TTC549 (cell line): ENCODE data around the gene HRH4.

Experiments
- FAIRE-seq: peaks from 2 replicates; lab custom pipeline; 2012; peaks lifted over from hg19 to GRCh38; lab: Jason Lieb, UNC

HRH4 gene

DNA sequence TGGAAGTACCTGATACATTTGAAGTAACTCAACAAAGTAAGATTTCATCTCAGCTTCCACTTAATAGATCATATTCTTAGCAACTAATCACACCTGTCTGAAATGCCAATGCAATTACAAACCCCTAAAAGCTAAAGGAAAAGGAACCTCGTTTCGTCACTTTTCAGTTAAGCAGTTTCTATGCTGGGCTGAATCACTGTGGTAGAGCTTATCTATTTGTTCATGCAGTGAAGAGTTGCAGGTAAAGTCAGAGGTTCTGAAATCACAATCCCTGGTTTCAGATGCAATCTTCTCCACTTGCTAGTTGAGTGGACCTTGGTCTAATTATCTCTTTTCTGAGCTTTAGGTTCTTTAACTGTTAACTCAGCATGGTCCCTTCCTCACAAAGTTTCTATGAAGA is 6.3 kb downstream of the HRH4 start:
- FAIRE-seq, result no peak

GRCh38 chr18:24470022-24470618 is 9.7 kb downstream of the HRH4 start:
- FAIRE-seq, result no peak

GRCh38 chr18:24470805-24471204 is 10.4 kb downstream of the HRH4 start:
- no peak for FAIRE-seq

DNA sequence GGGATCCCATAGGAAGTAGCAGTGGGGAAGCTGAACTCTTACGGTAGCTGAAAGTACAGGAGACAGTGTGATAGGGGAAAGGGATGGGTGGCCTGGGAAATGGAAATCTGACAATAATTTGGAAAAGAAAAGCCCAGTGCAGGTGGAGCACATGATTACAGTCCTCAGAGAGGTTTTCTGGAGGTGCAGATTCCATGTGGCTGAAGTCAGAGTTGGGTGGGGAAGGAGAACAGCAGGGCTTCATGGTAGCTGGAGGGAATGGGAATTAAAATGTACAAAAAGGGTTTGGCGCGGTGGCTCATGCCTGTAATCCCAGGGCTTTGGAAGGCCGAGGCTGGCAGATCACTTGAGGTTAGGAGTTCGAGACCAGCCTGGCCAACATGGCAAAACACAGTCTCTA is 12.2 kb downstream of the HRH4 start:
- FAIRE-seq, result no peak

GRCh38 chr18:24474406-24474805 is 14.0 kb downstream of the HRH4 start:
- no peak for FAIRE-seq

- FAIRE-seq, result no peak
These were observed 15.6 kb downstream of the HRH4 start for GRCh38 chr18:24475926-24476589.

- no peak for FAIRE-seq
These were observed 18.9 kb downstream of the HRH4 start for GRCh38 chr18:24479371-24479770.

DNA sequence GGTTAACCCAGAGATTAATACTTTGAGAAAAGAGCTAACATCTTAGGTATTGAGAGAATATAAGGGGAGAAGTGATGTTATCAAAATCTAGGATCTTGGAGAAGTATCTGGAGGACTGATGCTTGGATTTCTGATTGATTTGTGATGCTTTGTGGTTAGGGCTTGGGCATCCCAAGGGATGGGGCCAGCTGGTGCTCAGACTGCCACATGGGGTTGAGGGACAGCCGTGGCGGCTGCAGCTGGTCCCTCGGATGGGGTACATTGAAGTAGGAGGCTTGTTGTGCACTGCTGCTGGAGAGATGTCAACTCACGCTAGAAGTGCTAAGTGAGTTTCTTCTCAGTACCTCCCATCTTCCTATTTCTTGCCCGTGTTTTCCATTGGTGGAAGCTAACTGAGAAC is 22.4 kb downstream of the HRH4 start:
- FAIRE-seq, result no peak

GRCh38 chr18:24485681-24486080 is 25.2 kb downstream of the HRH4 start:
- FAIRE-seq, result no peak

DNA sequence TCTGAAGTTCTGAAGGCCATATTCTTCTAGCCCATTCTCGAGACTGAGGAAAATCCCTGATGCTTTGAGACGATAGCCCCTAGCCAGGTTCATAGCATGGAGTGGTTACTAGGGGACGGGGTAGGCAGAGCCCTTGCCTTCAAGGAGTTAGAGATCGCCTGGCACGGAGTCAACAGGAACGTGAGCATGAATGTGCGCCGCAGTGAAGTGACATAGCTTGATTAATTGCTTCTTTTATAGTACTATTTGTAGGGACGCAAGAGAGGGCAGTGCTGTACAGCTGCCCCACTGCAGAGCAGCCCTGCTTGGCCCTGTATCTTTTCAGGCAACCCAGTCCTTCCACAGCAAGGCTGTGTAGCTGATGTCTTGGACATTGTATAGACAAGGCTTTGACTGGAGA is 26.2 kb downstream of the HRH4 start:
- FAIRE-seq, result no peak

- FAIRE-seq, result peak; percentile 98
These were observed 28.5 kb downstream of the HRH4 start for GRCh38 chr18:24488824-24489493.

- FAIRE-seq, result no peak
These were observed 30.1 kb downstream of the HRH4 start for GRCh38 chr18:24490539-24490938.

- FAIRE-seq, result no peak
These were observed 31.7 kb downstream of the HRH4 start for GRCh38 chr18:24491927-24492834.

- FAIRE-seq, result no peak
These were observed 34.1 kb downstream of the HRH4 start for GRCh38 chr18:24494586-24494985.

DNA sequence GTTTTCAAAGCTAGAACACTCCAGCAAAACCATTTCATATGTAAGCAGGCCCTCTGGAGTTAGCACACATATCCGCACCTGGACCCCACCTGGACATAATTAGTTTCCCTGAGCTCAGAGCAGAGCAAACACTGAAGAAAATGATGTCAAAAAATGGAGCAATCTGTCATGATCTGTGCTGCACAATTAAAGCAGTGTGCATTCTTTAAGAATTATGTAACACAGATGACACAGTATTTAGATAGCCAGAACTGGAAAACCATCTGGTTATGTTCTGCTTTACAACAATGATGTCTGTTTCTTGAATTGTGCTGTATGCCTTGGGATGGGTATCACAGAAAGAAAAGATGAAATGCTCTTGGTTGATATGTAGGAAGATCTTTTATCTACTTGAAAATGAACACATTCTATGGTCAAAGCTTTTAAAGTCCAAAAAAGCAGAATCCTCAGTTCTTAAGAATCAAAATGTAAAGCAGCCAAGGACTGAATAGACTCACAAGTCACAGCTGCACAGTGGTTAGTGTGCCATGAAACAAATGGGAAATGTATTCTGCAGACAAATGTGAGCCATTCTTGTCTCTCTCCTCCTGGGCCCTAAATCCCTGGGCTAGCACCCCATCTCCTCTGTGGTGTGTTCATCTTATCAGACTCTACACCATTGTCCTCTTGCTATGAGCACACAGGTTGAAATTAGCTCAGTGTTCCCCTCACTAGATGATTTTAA is 36.8 kb downstream of the HRH4 start:
- no peak for FAIRE-seq

GRCh38 chr18:24499814-24500213 is 39.4 kb downstream of the HRH4 start:
- no peak for FAIRE-seq

DNA sequence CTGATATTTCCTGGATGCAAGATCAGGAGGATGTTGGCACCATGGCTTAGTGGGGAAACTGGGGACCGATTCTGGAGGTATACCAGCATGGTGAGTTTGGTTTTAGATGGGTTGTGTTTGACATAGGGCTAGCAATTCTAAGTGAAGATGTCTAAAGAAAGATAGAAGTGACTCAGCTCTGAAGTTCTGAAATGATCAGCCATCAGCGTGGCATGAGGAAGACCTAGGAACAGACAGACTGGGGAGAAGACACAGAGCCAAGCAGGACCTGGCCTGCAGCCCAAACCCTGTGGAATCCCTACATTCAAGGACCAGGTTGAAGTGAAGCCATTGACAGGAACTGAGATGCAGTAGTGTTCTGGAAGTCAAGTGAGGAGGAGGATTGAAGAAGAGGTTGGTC is 39.8 kb downstream of the HRH4 start:
- FAIRE-seq, result no peak

- no peak for FAIRE-seq
These were observed 40.3 kb downstream of the HRH4 start for GRCh38 chr18:24500766-24501165.

DNA sequence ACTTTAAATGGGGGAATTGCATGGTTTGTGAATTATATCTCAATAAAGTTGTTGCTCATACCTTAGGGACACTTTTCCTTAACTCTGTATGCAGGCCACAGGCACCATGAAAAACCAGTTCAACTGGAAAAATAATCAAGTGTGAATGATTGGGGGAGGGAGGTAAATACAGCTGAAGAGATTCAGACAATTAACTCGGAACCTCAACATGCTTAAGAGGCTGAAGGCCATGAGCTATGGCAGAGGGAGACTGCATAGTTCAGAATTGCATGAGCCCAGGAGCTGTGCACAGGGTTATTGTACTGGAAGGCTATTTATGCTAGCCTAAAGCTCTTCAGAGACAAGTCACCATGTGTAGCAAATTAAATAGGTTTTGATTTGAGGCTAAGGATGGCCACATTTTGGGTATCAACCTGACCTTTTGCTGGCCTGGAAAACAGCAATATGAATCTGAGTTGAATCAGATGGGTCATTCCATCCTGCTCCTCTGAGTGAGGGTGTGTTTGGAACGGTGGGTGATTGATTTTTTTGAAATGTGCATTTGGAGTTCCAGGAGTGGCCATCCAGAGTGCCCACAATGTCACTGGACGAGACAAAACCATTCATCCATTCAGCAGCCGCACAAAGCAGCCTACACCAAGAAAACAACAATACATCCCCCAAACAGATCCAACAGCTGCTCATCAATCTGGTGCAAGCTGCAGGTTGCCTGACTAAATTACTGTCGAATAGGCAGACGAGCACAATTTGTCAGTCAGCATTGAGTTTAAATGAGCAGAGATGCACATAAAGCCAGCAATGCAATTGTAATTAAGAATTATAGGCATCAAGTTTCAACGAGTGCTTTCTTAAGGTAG is 42.5 kb downstream of the HRH4 start:
- FAIRE-seq, result no peak

- no peak for FAIRE-seq
These were observed 44.0 kb downstream of the HRH4 start for GRCh38 chr18:24504401-24504800.

GRCh38 chr18:24506175-24506574 is 45.7 kb downstream of the HRH4 start:
- no peak for FAIRE-seq
